ENCODE results near the gene CILP2.

CILP2 gene

GRCh38 chr19:19568802-19569756 is 31.0 kb downstream of the CILP2 start:
- no peak for DNase-seq

DNA sequence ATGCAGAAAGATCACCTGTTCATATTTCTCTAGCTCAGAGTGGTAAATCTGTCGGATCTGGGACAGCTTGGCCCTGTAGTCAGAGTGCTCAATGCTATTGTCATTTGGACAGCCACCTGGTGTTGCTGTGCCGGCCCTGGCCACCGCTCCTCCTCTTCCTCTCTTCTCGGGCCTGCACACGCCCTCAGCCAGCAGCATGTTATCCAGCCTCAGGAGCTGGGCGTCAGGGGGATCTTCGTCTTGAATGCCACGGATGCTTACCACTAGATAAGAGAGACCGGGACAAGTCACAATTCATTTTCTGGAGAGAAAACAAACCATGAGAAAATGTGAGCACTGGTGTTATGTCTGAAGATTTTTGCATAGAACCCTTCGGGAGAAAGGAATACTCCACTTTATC is 32.5 kb downstream of the CILP2 start:
- no peak for DNase-seq

GRCh38 chr19:19571071-19571786 is 33.2 kb downstream of the CILP2 start:
- no peak for DNase-seq

DNA sequence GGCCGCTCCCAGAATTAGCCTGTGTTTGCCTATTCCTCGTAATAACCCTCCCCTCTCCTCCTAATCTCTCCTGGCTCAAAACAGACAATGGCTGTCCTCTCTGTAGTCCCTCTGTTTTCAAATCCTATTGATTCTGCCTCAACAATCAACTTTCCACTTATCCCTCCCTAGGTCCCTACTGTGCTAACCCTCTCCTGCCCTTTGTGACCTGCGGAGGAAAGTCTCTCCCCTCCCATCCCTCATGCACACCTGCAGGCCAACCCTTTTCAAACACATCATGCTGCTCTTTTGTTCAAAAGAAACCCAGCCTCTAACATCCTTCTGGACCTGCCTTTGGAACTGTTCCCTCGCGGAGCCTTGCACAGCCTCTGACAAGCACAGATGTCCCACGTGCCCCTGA is 37.3 kb downstream of the CILP2 start:
- no peak for DNase-seq

GRCh38 chr19:19578252-19578651 is 40.2 kb downstream of the CILP2 start:
- DNase-seq = no peak

DNA sequence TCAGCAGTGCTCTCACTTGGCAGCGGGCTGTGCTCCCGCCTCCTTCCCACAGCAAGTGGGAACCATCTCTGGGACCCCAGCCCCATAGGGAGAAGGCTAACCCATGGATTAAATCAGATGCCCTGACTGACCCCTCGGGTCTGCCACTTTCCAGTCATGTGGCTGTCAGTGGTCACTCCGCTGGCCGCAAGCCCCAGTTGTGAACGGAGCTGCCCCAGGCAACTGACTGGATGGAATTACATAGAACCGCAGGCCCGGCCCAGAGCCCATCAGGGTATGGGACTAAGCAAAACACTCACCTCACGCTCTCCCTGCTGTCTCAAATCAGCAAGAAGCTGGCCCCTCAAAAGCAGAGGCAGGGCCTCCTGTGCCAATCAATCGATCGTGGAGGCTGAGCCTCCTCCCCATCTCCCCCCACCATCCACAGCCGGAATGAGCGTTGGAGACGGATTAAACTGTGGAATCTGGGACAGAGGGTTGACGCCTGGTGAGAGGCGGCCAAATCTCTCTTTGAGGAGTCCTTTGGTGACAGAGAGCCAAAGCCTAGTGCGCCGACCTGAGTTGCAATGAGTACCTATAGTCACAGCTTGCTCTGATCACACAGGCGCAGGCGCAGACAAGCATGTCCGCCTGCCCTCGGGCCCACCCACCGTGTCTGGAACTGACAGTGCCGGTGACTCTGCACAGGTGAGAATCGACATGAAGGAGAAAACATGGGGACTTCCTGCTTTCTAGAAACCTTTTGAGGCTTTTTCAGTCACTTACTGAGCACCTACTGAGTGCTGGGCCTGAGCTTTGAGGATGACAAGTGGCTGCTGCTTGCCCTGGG is 41.7 kb downstream of the CILP2 start:
- no peak for DNase-seq

- DNase-seq = no peak
Measured at GRCh38 chr19:19580418-19580817, 42.4 kb downstream of the CILP2 start.

DNA sequence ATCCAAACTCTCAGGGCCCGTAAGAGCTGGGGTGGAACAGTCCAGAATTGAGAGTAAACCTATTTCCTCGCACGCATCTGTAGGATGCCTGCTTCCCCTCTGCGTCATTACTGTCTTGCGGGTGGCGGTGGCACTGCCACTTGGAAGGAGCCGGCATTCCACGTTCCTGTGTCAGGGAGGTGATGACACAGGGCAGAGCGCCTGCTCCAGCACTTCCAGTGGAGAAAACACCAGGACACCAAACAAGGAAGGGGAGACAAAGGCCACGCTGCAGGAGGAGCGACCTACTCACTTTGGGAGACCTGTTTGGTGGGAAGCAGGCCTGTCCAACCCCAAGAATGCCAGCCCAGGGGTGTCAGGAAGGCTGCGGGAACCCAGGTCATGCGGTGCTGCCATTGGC is 43.3 kb downstream of the CILP2 start:
- DNase-seq = no peak

DNA sequence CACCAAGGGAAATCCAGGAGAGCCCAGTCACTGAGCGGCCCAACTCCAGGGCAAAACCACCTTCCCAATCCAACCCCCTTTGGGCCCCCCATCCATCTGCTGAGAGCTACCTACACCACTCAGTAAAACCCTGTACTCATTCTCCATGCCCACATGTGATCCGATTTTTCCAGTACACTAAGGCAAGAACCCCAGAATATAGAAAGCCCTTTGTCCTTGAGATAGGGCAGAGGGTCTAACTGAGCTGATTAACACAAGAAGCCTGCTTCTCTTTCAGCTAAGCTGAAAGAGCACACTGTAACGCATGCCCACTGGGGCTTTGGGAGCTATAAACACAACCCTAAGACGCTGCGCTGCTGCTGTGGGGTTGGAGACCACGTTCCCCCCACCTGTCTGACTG is 44.4 kb downstream of the CILP2 start:
- no peak for DNase-seq

DNA sequence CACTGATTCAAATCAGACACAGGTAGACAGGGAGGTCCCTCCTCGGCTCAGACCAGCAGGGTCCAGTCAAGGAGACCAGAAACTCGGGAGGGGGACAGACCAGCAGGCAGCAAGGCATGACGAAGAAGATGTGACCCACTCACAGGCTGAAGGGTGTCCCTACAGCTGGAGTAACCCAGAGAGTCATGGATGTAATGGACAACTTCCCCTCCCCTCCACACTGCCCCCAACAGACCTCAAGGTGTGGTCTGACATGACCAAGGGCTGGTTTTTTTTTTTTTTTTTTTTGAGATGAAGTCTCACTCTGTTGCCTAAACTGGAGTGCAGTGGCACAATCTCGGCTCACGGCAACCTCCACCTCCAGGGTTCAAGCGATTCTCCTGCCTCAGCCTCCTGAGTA is 46.3 kb downstream of the CILP2 start:
- DNase-seq = no peak

DNA sequence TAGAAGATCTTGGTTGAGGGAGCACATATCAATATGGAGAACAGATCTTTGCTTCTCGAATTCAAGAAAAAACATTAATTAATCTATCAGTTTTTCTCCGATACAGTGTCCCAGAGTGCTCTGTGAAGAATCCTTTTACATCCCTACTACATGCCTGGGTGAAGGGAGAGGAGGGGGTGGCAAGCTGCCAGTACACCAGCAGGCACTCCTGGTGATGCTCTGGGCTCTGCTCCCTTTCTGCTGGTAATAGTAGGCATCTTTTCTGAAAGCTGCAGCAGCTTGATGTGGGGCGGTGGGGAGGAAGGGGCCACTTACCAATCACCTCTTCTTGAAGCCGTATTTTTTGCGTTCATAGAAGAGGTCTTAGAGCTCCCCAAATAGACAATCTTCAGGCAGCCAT is 49.7 kb downstream of the CILP2 start:
- DNase-seq = peak; percentile 7 to 56

DNA sequence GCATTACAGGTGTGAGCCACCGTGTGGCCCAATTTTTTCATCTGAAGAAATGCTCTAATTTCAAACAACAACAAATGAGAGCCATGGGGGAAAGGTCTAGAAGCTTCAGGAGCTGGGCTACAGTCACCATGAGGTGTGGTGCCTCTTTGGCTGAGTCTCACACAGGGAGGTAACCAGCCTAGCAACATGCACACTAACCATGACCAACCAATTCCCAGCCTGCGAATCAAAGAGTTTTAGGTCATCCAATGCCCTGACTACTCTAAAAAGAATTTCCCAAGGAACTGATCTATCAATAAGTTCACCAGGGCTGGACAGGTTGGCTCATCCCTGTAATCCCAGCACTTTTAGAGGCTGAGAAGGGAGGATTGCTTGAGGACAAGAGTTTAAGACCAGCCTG is 50.5 kb downstream of the CILP2 start:
- no peak for DNase-seq

- no peak for DNase-seq
Measured at GRCh38 chr19:19591133-19591825, 53.2 kb downstream of the CILP2 start.

- DNase-seq = no peak
Measured at GRCh38 chr19:19592690-19593089, 54.6 kb downstream of the CILP2 start.

DNA sequence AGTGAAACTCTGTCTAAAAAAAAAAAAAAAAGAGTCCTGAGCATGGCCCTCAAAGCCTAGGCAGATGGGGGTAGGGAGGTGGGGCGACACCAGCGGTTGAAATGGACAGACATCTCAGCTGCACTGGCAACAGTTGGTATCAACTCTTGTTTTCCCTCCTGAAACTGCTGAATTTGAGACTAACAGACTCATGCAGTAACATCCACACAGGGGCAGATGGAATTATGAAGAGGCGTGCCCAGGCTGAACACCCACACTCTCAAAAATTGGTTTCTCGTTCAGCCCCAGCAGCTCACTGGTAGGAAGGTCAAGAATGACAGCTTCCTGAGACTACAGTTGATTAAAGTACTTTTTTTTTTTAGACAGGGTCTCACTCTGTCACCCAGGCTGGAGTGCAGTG is 56.3 kb downstream of the CILP2 start:
- DNase-seq = no peak

DNA sequence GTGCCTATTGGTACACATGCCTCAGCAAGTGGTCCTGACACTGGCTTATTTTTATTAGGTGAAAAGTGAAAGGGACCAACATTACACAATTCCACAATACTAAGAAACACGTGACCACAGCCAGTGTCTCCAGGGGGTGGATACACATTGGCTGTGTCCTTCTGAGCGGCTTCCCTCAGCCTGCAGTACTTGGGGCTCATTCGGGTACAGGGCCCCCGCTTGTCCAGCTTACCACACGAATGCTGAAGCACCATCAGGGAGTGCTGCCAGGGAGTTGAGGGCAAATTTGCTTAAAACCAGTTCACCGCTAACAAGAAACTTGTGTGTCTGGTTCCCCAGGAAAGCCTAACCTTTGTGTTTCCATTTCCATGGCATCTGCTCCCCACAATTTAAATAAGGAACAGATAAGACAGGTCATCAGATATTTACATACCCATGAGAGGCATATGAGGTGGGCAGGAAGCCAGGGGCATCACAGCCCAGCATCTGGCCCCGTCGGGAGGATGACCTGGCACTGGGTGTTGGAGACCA is 57.2 kb downstream of the CILP2 start:
- DNase-seq = peak in 1 of 2 experiments; percentile 22

Data from NCI-H446 (cell line).